Hematopoietic multipotent progenitor cell treated with erythropoietin and hydrocortisone succinate and interleukin-3 and kit ligand, for 15 days (in vitro differentiated cells): ENCODE measurements around the gene PRRC2B.
"Not testable (repeated sequence)": the region's sequence is repeated elsewhere in the genome, so short reads cannot be mapped to it uniquely, and the experiment has no call there.

Source experiments
- DNase-seq: peaks from one replicate; pipeline ENCODE4 v3.0.0-alpha.2; 2015; ENCODE audit warnings: low spot score

The PRRC2B gene

GRCh38 chr9:131545003-131545785, 151.3 kb downstream of the PRRC2B start, which contains the start of gene PRRT1B:
TSS of gene PRRT1B (plus strand) at chr9:131545523. CDS start at chr9:131545616, 93 bp downstream.
- no peak for DNase-seq

GRCh38 chr9:131545786-131546335, 152.0 kb downstream of the PRRC2B start:
- DNase-seq: no peak

GRCh38 chr9:131546336-131547084, 152.6 kb downstream of the PRRC2B start:
- no peak for DNase-seq

- DNase-seq: not testable (repeated sequence)
Observed at GRCh38 chr9:131549186-131549585, 155.3 kb downstream of the PRRC2B start.
